Sigmoid colon (tissue), 4 donors: ENCODE measurements around the gene SMYD3.

Experiments used
- EP300 ChIP-seq, 4 donors: sonication (generic); formaldehyde crosslinking; IDR thresholded peaks; one replicate each; pipeline ENCODE4 v1.6.1; 2017; ENCODE audit warnings: antibody characterized with exemption in 4 of 4
- POLR2A ChIP-seq, 2 donors: fragments of 450-650 bp; IDR thresholded peaks; one replicate each; pipeline ENCODE4 v1.6.1; 2016; ENCODE audit warnings: antibody characterized with exemption in 2 of 2, mild to moderate bottlenecking in 2 of 2, moderate library complexity in 2 of 2
- POLR2AphosphoS5 ChIP-seq, 4 donors: sonication (generic); formaldehyde crosslinking; IDR thresholded peaks; one replicate each; pipeline ENCODE4 v1.6.1; 2017; ENCODE audit warnings: antibody characterized with exemption in 4 of 4
- TF ChIP-seq, protein P1 (sequence below), 4 experiments: fragments of 450-650 bp in 3 of 4; fragments of 200-600 bp in 1 of 4; IDR thresholded peaks; one replicate each; pipeline ENCODE4 v1.5.1; 2016 to 2019; ENCODE audit warnings: antibody characterized with exemption in 4 of 4, mild to moderate bottlenecking in 3 of 4, moderate library complexity in 2 of 4

- TF ChIP-seq, protein P1, sequence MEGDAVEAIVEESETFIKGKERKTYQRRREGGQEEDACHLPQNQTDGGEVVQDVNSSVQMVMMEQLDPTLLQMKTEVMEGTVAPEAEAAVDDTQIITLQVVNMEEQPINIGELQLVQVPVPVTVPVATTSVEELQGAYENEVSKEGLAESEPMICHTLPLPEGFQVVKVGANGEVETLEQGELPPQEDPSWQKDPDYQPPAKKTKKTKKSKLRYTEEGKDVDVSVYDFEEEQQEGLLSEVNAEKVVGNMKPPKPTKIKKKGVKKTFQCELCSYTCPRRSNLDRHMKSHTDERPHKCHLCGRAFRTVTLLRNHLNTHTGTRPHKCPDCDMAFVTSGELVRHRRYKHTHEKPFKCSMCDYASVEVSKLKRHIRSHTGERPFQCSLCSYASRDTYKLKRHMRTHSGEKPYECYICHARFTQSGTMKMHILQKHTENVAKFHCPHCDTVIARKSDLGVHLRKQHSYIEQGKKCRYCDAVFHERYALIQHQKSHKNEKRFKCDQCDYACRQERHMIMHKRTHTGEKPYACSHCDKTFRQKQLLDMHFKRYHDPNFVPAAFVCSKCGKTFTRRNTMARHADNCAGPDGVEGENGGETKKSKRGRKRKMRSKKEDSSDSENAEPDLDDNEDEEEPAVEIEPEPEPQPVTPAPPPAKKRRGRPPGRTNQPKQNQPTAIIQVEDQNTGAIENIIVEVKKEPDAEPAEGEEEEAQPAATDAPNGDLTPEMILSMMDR (IDR thresholded peaks at IDR 0.05) = no peak
- TF ChIP-seq POLR2A (IDR thresholded peaks at IDR 0.05) = no peak
- TF ChIP-seq POLR2AphosphoS5 (IDR thresholded peaks at IDR 0.05) = no peak
- TF ChIP-seq EP300 (IDR thresholded peaks at IDR 0.05) = no peak
These were observed 437.5 kb downstream of the SMYD3 start for GRCh38 chr1:246069581-246069980.
